Nephron progenitor cell (in vitro differentiated cells): ENCODE data around the gene KLHL29.

Experiments
- DNase-seq: peaks from one replicate; pipeline ENCODE4 v3.0.0; 2021
- H3K27ac Mint-ChIP-seq: 2 replicates; pipeline ENCODE4 v1.8.0; 2021; ENCODE audit warnings: mild to moderate bottlenecking, moderate library complexity, mixed read lengths
- H3K27me3 Mint-ChIP-seq: 2 replicates; pipeline ENCODE4 v1.8.0; 2021; ENCODE audit warnings: mild to moderate bottlenecking, low read depth, mixed read lengths; ENCODE audit not compliant: poor library complexity
- H3K36me3 Mint-ChIP-seq: 2 replicates; pipeline ENCODE4 v1.8.0; 2021; ENCODE audit warnings: low read depth, mixed read lengths
- H3K4me1 Mint-ChIP-seq: 2 replicates; pipeline ENCODE4 v1.8.0; 2021; ENCODE audit warnings: mixed read lengths
- H3K4me3 Mint-ChIP-seq: 2 replicates; pipeline ENCODE4 v1.8.0; 2021; ENCODE audit warnings: mild to moderate bottlenecking, moderate library complexity, mixed read lengths
- H3K9me3 Mint-ChIP-seq: 2 replicates; pipeline ENCODE4 v1.8.0; 2021; ENCODE audit warnings: mild to moderate bottlenecking, moderate library complexity, mixed read lengths
- TF ChIP-seq, protein P1 (sequence below): fragments of 200-600 bp; sonication (generic); IDR thresholded peaks from 2 replicates; pipeline ENCODE4 v1.5.0; 2021; ENCODE audit warnings: antibody characterized with exemption

Gene KLHL29

DNA sequence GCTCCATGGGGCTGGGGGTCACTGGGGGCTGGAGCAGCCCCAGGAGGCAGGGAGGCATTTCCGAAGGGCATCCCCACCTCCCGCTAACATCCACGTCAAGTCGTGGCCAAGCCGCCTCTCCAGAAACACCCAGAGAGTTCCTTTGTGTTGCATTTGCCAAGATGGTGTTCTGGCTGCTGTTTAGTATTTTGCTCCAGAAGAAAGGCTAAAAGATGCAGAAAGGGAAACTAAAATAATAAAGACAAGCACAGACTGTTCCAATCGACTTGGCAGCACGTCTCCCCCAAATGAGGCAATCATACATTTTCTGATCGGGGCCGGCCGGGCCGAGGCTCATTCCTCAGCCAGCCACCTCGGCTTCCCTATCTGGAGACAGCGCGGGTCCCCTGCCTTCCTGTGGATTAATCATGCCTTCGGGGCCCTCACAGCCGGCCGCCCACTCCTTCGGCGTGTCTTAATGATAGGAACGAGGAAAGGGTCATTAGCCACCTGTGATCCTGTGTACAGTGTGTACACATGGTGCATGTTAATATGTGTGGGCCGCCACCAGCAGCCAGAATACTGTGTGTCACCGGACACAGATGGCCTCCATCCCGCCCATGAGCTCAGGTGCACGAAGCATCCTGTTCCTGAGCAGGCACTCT, 169.2 kb downstream of the KLHL29 start:
- Mint-ChIP-seq H3K4me1 (peaks cover 45% of the 10 kb centered on the region), H3K27me3 (peaks cover 11% of the 10 kb centered on the region), H3K27ac (no peak overlapping the region), H3K9me3 (no peaks in the 10 kb centered on the region), H3K36me3 (no peaks in the 10 kb centered on the region), H3K4me3 (no peak overlapping the region)
- TF ChIP-seq, protein P1, sequence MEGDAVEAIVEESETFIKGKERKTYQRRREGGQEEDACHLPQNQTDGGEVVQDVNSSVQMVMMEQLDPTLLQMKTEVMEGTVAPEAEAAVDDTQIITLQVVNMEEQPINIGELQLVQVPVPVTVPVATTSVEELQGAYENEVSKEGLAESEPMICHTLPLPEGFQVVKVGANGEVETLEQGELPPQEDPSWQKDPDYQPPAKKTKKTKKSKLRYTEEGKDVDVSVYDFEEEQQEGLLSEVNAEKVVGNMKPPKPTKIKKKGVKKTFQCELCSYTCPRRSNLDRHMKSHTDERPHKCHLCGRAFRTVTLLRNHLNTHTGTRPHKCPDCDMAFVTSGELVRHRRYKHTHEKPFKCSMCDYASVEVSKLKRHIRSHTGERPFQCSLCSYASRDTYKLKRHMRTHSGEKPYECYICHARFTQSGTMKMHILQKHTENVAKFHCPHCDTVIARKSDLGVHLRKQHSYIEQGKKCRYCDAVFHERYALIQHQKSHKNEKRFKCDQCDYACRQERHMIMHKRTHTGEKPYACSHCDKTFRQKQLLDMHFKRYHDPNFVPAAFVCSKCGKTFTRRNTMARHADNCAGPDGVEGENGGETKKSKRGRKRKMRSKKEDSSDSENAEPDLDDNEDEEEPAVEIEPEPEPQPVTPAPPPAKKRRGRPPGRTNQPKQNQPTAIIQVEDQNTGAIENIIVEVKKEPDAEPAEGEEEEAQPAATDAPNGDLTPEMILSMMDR = no peak
- DNase-seq = no peak

DNA sequence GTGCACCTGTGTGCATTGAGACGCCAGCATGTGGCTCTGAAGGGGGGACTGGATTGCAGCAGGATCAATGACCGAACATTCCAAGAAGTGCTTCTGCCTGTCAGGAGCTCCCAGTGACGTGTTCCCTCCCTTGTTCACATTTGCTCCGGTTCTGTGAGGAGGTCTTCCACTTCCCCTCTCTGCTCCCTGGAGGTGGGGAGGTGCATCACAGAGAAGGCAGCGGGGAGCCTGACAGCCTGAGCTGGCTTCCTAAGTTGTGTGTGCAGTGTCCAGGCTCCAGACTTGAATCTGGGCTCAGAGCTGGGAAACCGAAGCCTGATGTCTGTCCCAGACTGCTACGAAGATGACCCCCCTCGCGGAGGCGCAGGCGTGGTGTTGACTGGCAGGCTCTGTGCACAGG, 171.0 kb downstream of the KLHL29 start:
- TF ChIP-seq, protein P1 = no peak
- Mint-ChIP-seq H3K4me1 (peaks cover 28% of the 10 kb centered on the region), H3K9me3 (no peaks in the 10 kb centered on the region), H3K27me3 (peaks cover 7% of the 10 kb centered on the region), H3K4me3 (no peak overlapping the region), H3K36me3 (no peaks in the 10 kb centered on the region), H3K27ac (no peak overlapping the region)
- no peak for DNase-seq

DNA sequence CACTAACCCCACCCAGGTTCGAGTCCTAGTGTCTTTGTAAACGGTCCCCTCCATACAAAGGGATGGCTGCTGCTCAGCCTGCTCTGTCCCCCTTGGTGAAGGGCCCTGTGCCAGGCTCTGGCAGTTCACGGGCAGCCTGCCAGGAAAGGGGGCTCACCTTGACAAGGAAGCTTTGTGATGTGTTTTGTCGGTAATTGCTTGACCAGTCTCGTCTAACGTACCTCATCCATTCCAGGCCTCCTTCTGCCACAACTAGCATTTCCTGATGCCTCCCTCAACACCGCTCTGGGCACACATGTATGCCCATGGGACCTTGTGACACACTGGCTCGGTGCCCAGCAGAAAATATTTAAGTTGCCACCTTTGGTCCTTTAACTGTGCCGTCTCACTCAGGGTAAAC, 171.9 kb downstream of the KLHL29 start:
- no peaks in the 10 kb centered on the region for H3K36me3 Mint-ChIP-seq
- no peak overlapping the region for H3K27ac Mint-ChIP-seq
- TF ChIP-seq, protein P1 = no peak
- H3K4me1 Mint-ChIP-seq = peaks cover 27% of the 10 kb centered on the region
- peaks cover 7% of the 10 kb centered on the region for H3K27me3 Mint-ChIP-seq
- DNase-seq = no peak
- H3K9me3 Mint-ChIP-seq = no peaks in the 10 kb centered on the region
- no peak overlapping the region for H3K4me3 Mint-ChIP-seq

- no peak for DNase-seq
- TF ChIP-seq, protein P1 = no peak
Measured at GRCh38 chr2:23557455-23557854, 172.5 kb downstream of the KLHL29 start.

GRCh38 chr2:23559561-23560239, 174.7 kb downstream of the KLHL29 start:
- H3K36me3 Mint-ChIP-seq = no peaks in the 10 kb centered on the region
- peaks cover 33% of the 10 kb centered on the region for H3K4me1 Mint-ChIP-seq
- no peak overlapping the region for H3K27ac Mint-ChIP-seq
- H3K4me3 Mint-ChIP-seq = no peak overlapping the region
- TF ChIP-seq, protein P1 = no peak
- H3K9me3 Mint-ChIP-seq = no peaks in the 10 kb centered on the region
- no peak for DNase-seq
- H3K27me3 Mint-ChIP-seq = peaks cover 7% of the 10 kb centered on the region

More at GRCh38 chr2:23557455-23557854, 172.5 kb downstream of the KLHL29 start:
- Mint-ChIP-seq H3K9me3 (no peaks in the 10 kb centered on the region), H3K27me3 (peaks cover 7% of the 10 kb centered on the region), H3K4me3 (no peak overlapping the region), H3K4me1 (peaks cover 25% of the 10 kb centered on the region), H3K27ac (no peak overlapping the region), H3K36me3 (no peaks in the 10 kb centered on the region)

GRCh38 chr2:23561088-23561487, 176.1 kb downstream of the KLHL29 start:
- TF ChIP-seq, protein P1 = no peak
- H3K4me3 Mint-ChIP-seq = no peak overlapping the region
- H3K27me3 Mint-ChIP-seq = peaks cover 3% of the 10 kb centered on the region
- no peaks in the 10 kb centered on the region for H3K9me3 Mint-ChIP-seq
- H3K4me1 Mint-ChIP-seq = peaks cover 36% of the 10 kb centered on the region
- H3K36me3 Mint-ChIP-seq = no peaks in the 10 kb centered on the region
- no peak overlapping the region for H3K27ac Mint-ChIP-seq
- DNase-seq = no peak
